Skeletal muscle satellite cell (primary cell): ENCODE data around the gene PPIL3.

Source experiments
- H3K27me3 ChIP-seq: 2 replicates; pipeline ENCODE4 v1.7.0; 2013; ENCODE audit warnings: low read length; ENCODE audit not compliant: control insufficient read depth, insufficient read depth
- H3K36me3 ChIP-seq: 2 replicates; pipeline ENCODE4 v1.7.0; 2013; ENCODE audit warnings: mild to moderate bottlenecking, control low read depth, low read length; ENCODE audit not compliant: insufficient read depth
- H3K4me1 ChIP-seq: 2 replicates; pipeline ENCODE4 v1.7.0; 2013; ENCODE audit warnings: low read length; ENCODE audit not compliant: control insufficient read depth, insufficient read depth
- H3K4me2 ChIP-seq: 2 replicates; pipeline ENCODE4 v1.7.0; 2013; ENCODE audit warnings: mild to moderate bottlenecking, low read length
- H3K4me3 ChIP-seq: 2 replicates; pipeline ENCODE4 v1.7.0; 2013; ENCODE audit warnings: low read length
- H3K9ac ChIP-seq: 2 replicates; pipeline ENCODE4 v1.7.0; 2013; ENCODE audit warnings: mild to moderate bottlenecking, low read depth, low read length, moderate library complexity
- H3K9me3 ChIP-seq: replicated peaks from 2 replicates; pipeline ENCODE4 v1.7.0; 2013; ENCODE audit warnings: mild to moderate bottlenecking, control low read depth, low read length

Gene PPIL3

DNA sequence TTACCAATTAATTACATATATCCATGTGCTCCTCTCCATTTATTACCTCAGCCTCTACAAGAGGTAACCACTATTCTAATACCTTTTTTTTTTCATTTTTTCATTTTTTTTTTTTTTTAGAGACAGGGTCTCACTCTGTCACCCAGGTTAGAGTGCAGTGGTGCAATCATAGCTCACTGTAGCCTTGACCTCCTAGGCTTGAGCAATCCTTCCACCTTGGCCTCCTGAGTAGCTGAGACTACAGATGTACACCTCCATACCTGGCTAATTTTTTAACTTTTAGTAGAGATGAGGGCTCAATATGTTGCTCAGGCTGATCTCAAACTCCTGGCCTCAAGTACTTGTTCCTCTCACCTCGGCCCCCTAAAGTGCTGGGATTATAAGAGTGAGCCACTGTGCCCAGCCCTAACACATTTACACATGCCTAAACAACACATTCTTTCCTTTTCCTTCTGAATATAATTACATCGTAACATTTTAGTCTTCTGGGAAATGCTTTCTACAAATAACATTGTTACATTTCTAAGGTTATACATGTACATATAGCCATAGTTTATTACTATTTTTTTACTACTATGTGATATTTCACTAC lies 10.5 kb downstream of the PPIL3 start:
- no peaks in the 10 kb centered on the region for H3K27me3 ChIP-seq
- H3K4me2 ChIP-seq, result no peak overlapping the region
- H3K4me3 ChIP-seq, result no peak overlapping the region
- H3K9ac ChIP-seq, result no peak overlapping the region
- no peaks in the 10 kb centered on the region for H3K9me3 ChIP-seq
- no peaks in the 10 kb centered on the region for H3K4me1 ChIP-seq
- H3K36me3 ChIP-seq, result peaks cover 46% of the 10 kb centered on the region

DNA sequence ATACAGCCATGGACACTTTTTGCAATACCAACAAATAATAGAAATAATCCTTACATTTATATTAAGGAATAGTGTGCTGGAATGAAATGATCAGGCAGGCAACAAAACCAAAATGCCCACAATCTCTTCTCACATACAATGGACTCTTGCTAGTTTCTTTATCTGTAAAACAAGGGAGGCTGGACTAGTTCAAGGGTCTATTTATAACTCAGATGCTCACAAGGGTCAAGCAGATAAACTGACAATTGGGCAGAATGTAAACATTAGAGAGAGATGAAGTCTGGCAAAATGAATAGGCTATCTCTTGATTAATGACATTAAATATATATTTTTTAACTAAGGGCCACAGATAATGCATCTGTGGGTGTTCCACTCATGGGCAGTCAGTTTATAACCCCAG lies 11.4 kb downstream of the PPIL3 start:
- Histone ChIP-seq H3K36me3 (peaks cover 48% of the 10 kb centered on the region), H3K4me1 (no peaks in the 10 kb centered on the region), H3K4me3 (no peak overlapping the region), H3K4me2 (no peak overlapping the region), H3K9me3 (no peaks in the 10 kb centered on the region), H3K9ac (no peak overlapping the region), H3K27me3 (no peaks in the 10 kb centered on the region)

DNA sequence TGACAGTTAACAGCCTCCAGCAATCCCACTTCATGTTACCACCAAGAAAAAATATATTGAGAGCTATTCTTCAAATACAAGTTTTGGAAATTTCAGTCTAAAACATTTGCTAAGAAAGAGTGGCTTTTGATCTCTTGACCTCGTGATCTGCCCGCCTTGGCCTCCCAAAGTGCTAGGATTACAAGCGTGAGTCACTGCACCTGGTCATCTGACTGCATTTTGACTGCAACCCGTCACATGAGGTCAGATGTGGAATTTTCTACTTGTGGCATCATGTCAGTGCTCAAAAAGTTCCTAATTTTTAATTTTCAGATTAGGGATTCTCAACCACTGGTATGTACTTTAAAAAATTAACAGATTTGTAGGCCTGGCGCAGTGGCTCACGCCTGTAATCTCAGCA lies 15.3 kb downstream of the PPIL3 start:
- Histone ChIP-seq H3K27me3 (no peaks in the 10 kb centered on the region), H3K4me2 (no peak overlapping the region), H3K9ac (no peak overlapping the region), H3K4me3 (no peak overlapping the region), H3K4me1 (no peaks in the 10 kb centered on the region), H3K36me3 (peaks cover 35% of the 10 kb centered on the region), H3K9me3 (no peaks in the 10 kb centered on the region)

DNA sequence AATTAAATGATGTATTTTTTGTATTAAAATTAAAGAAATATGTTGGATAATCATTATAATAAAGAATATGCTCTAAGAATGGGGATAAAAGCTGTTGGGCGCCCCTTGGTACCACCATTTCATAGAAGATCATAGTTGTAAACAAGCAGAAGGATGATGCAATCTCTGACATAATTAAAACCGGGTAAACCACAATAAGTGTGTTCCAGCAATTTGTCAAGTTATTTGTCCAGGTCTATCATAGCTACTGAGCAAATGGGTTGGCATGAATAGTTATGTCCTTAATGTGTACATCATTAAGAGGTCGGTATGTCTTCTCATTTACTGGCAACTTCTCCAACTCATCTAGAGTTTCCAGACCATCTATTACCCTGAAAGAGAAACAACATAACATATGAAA lies 17.7 kb downstream of the PPIL3 start:
- no peak overlapping the region for H3K4me2 ChIP-seq
- no peak overlapping the region for H3K9ac ChIP-seq
- H3K27me3 ChIP-seq, result no peaks in the 10 kb centered on the region
- peaks cover 5% of the 10 kb centered on the region for H3K4me1 ChIP-seq
- H3K4me3 ChIP-seq, result no peak overlapping the region
- peaks cover 28% of the 10 kb centered on the region for H3K36me3 ChIP-seq
- H3K9me3 ChIP-seq, result no peaks in the 10 kb centered on the region

DNA sequence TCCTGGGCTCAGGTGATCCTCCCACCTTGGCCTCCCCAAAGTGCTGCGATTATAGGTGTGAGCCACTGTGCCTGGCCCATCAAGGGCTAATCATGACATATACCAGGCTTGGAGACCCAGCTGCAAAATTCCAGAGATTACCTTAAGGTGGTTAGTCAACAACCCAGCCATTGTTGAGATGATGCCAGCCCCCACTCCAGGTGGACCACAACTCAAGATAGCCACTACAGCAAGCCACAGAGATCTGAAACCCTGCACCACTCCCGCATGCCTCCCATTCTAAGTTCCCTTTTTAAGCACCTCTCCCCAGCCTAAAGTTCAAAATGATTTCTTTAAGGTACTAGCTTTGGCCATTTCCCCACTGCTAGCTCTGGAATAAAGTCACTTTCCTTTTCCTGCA lies 19.9 kb downstream of the PPIL3 start:
- Histone ChIP-seq H3K27me3 (no peaks in the 10 kb centered on the region), H3K4me3 (no peak overlapping the region), H3K4me1 (peaks cover 7% of the 10 kb centered on the region), H3K9ac (no peak overlapping the region), H3K36me3 (peaks cover 15% of the 10 kb centered on the region), H3K4me2 (no peak overlapping the region), H3K9me3 (no peaks in the 10 kb centered on the region)

DNA sequence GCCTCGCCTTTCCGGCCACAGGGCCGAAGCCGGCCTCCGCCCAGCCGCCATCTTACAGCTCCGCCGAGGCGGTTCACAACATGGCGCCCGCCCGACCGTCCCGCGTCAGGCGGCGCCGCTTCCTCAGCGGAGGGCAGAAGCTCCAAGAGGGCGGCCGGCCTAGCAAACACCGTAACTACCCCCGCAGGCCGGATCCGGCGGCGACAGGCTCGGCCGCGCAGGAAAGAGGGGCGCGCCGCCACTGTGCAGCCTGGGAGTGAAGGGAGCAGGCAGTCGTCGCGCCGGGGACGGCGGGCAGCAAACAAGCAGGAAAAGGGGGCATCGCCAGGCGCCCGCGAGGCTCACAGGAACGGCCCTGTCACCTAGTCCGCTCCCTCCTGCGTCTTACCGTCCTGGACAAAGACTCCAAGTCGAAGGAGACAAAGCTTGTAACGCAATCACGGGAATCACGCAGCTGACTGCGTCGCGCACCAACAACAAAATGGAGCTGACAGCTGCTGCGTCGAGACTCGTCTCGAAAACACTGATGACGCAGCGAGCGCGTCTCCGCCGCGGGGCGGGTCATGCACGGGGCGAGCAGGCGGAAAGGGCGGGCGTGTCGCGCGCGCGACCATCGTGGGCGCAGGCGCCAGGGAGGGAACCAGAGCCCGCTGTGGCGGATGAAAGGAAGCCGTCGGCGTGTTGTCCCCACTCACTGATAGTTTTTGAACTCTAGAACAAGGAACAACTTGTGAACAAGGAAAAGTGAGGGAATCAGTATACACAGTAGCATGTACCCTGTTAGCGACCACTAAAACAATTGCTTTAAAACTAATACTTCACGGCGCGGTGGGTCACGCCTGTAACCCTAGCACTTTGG lies 24.5 kb downstream of the PPIL3 start, which contains the start of gene CLK1:
Gene CLK1, minus strand, starts transcription at position 483 of the 859 bp plus-strand sequence. CDS start 2,796 bp downstream, outside the sequence.
- H3K4me2 ChIP-seq, result peak within 1 kb of the TSS; percentile 84
- peaks cover 31% of the 10 kb centered on the region for H3K4me1 ChIP-seq
- H3K27me3 ChIP-seq, result no peaks in the 10 kb centered on the region
- H3K4me3 ChIP-seq, result peak within 1 kb of the TSS; percentile 84
- H3K9ac ChIP-seq, result peak within 1 kb of the TSS; percentile 99
- H3K9me3 ChIP-seq, result no peaks in the 10 kb centered on the region
- H3K36me3 ChIP-seq, result peaks cover 22% of the 10 kb centered on the region

DNA sequence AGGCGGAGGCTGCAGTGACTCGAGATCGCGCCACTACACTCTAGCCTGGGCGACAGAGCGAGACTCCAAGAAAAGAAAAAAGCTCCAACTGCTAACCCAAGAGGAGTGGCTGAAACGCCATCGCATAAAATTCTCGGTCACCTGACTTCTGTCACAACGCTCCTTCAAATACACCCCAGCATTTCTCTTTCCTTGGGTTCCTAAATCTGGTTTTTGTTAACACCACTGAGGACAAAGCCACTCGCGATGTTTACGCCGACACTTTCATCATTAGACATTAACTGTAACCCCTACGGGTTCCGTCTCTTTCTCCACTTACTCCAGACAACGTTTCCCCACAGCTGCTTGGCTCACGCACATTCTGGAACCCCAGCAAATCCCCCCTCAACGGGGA lies 25.1 kb downstream of the PPIL3 start:
- Histone ChIP-seq H3K4me1 (peaks cover 31% of the 10 kb centered on the region), H3K9ac (peak overlapping the region; percentile 99), H3K9me3 (no peaks in the 10 kb centered on the region), H3K27me3 (no peaks in the 10 kb centered on the region), H3K4me2 (peak overlapping the region; percentile 84), H3K36me3 (peaks cover 29% of the 10 kb centered on the region), H3K4me3 (peak overlapping the region; percentile 84)

DNA sequence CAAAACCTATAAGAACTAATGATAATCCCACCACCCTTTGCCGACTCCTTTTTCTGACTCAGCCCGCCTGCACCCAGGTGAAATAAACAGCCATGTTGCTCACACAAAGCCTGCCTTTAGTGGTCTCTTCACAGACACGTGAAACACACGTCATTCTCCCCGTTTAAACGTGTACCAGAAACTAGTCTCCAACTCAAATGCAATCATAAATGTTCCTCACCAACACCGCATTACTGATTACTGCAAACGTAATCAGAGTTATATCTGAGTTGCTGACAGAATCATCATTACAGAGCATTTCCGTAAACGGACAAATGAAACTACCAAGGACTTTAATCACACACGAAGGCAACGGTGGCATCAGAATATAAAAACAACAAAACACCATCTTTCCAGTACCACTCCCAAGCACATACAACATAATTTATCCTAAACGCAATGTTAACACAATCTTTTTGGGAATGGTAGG lies 26.3 kb downstream of the PPIL3 start:
- Histone ChIP-seq H3K27me3 (no peaks in the 10 kb centered on the region), H3K4me3 (peak overlapping the region; percentile 84), H3K9ac (peak overlapping the region; percentile 99), H3K4me2 (peak overlapping the region; percentile 84), H3K9me3 (no peaks in the 10 kb centered on the region), H3K4me1 (peaks cover 31% of the 10 kb centered on the region), H3K36me3 (peaks cover 41% of the 10 kb centered on the region)

DNA sequence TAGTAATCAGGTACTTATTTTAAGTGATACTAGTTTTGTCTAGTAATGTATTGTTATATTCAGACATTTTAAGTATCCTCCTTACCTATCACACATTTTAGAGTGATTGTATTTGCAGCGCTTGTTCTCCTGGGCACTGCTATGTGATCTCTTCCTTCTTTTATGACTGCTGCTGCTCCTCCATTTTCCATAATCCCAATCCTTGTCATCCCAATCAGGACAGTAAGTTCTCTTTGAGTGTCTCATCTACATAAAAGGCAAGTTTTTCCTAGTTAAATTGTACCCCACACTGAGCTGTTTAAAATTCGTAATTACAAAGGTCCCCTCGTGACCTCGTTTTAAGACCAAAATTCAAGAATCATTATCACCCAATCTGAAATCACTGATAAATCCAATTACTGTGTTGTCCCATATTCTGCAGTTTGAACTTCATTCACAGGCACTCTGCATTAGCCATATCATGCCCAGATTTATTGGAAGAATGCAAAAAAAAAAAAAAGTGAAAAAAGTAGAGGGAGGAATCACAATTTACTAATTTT lies 27.2 kb downstream of the PPIL3 start:
- Histone ChIP-seq H3K36me3 (peaks cover 50% of the 10 kb centered on the region), H3K9me3 (no peaks in the 10 kb centered on the region), H3K9ac (peak overlapping the region; percentile 99), H3K4me1 (peaks cover 27% of the 10 kb centered on the region), H3K4me2 (peak overlapping the region; percentile 84), H3K27me3 (no peaks in the 10 kb centered on the region), H3K4me3 (peak overlapping the region; percentile 84)

DNA sequence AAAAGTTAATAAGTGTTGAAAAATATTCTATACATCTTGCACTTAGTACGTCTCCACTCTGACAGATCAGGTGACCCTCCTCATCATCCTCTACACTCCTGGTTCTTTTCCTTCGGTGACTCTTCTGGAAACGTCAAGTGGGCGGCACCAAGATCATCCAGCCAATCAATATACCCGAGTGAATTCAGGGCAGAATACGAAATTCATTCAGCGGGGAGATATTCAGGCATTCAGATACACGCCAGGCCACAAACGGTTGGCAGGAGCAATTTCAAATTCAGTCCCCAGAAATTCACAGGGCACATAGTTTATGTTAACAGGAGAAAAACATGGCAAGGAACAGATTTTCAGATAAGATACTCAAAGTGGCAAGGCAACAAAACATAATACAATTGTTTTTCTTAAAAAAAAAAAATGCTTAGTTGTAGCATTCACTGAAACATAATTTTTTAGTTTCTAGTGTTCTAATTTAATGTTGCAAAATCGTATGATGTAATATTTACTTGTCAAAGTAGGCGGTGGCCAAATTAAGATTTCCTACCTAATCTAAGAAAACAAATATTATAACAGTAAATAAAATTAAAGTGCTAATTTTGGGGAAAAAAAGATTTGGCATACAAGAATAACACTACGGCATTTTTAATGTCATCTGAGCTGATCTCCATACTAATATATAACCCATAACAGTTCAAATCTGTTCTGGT lies 28.6 kb downstream of the PPIL3 start:
- Histone ChIP-seq H3K27me3 (no peaks in the 10 kb centered on the region), H3K4me2 (peak overlapping the region; percentile 84), H3K36me3 (peaks cover 62% of the 10 kb centered on the region), H3K9me3 (no peaks in the 10 kb centered on the region), H3K4me3 (peak overlapping the region; percentile 84), H3K9ac (peak overlapping the region; percentile 99), H3K4me1 (peaks cover 27% of the 10 kb centered on the region)

DNA sequence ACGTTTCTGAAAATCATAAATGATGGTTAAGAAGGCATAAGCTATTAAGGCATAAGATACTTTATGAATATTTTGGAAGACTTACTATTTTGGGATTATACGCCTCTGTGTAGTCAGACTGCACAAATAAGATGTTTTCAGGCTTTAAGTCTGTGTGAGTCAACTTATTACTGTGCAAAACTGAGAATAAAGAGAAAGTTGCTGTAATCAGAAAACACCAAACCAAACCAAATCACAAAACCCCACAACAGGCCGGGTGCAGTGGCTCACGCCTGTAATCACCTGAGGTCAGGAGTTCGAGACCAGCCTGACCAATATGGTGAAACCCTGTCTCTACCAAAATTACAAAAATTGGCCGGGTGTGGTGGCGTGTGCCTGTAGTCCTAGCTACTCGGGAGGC lies 32.1 kb downstream of the PPIL3 start:
- H3K27me3 ChIP-seq, result no peaks in the 10 kb centered on the region
- H3K9me3 ChIP-seq, result no peaks in the 10 kb centered on the region
- no peak overlapping the region for H3K4me2 ChIP-seq
- H3K4me3 ChIP-seq, result no peak overlapping the region
- peaks cover 23% of the 10 kb centered on the region for H3K4me1 ChIP-seq
- no peak overlapping the region for H3K9ac ChIP-seq
- peaks cover 93% of the 10 kb centered on the region for H3K36me3 ChIP-seq
